Lung (tissue), 12 donors: ENCODE measurements around the gene OR5B21. TPM values are rescaled to one million over a fixed set of nuclear protein-coding genes. Genes with fewer than 3 reads are reported as not detected.

ENCODE experiments used
- ATAC-seq: fragments of 200-7000 bp; cut with Tn5 transposase; one replicate; pipeline ENCODE4 v1.9.1; 2020; ENCODE audit warnings: moderate number of reproducible peaks; ENCODE audit not compliant: insufficient read depth, low FRiP score
- DNase-seq, 3 donors: peaks; one replicate each; pipeline ENCODE4 v3.0.0-alpha.2; 2013 to 2017
- H3K27ac ChIP-seq, 2 donors: one replicate each; pipeline ENCODE4 v1.5.1; 2013; ENCODE audit warnings: mild to moderate bottlenecking in 2 of 2, moderate library complexity in 2 of 2, control low read depth in 1 of 2, inconsistent platforms in 1 of 2, low read depth in 1 of 2, low read length in 1 of 2
- H3K27me3 ChIP-seq, 3 donors: one replicate each; pipeline ENCODE4 v1.5.1; 2013; ENCODE audit warnings: low read length in 2 of 3; ENCODE audit not compliant: control insufficient read depth in 3 of 3, insufficient read depth in 3 of 3
- H3K36me3 ChIP-seq, 4 donors: one replicate each; pipeline ENCODE4 v1.5.1; 2013; ENCODE audit warnings: low read length in 4 of 4, mild to moderate bottlenecking in 1 of 4, moderate library complexity in 1 of 4; ENCODE audit not compliant: control insufficient read depth in 4 of 4, insufficient read depth in 4 of 4
- H3K4me1 ChIP-seq, 5 donors: one replicate each; pipeline ENCODE4 v1.5.1; 2013; ENCODE audit warnings: low read length in 5 of 5, mild to moderate bottlenecking in 2 of 5, moderate library complexity in 1 of 5; ENCODE audit not compliant: control insufficient read depth in 5 of 5, insufficient read depth in 5 of 5
- H3K4me3 ChIP-seq: one replicate; pipeline ENCODE4 v1.5.1; 2013; ENCODE audit warnings: mild to moderate bottlenecking, control low read depth, moderate library complexity
- H3K9ac ChIP-seq, 2 donors: one replicate each; pipeline ENCODE4 v1.5.1; 2013; ENCODE audit warnings: low read length in 2 of 2, control low read depth in 1 of 2; ENCODE audit not compliant: insufficient read depth in 1 of 2
- H3K9me3 ChIP-seq, 4 donors: one replicate each; pipeline ENCODE4 v1.5.1; 2013; ENCODE audit warnings: low read length in 3 of 4, mild to moderate bottlenecking in 1 of 4, moderate library complexity in 1 of 4; ENCODE audit not compliant: control insufficient read depth in 4 of 4, insufficient read depth in 3 of 4
- WGBS, 2 donors: extraction: QIAGEN DNeasy Blood & Tissue Kit; methylation state at CpG; one replicate each; pipeline ENCODE4 v1.1.7; 2013; 5-methylcytosine and 5-hydroxymethylcytosine counted together
- polyA plus RNA-seq, 2 donors: library from polyadenylated mRNA; stranded (reverse); fragments of 200-250 nt; gene quantifications; one replicate each; pipeline ENCODE4 v1.2.1, GENCODE V29; 2013
- total RNA-seq, 2 donors: library from RNA; depleted of rRNA in 1 of 2; stranded (reverse); fragments of >200 nt in 1 of 2; gene quantifications; one replicate each; pipeline ENCODE4 v1.2.1, GENCODE V29; 2014 to 2021
- TF ChIP-seq, protein P1 (sequence below): IDR thresholded peaks from 2 replicates; pipeline ENCODE4 v1.5.1; 2012; ENCODE audit warnings: mild to moderate bottlenecking; ENCODE audit errors: control extremely low read depth, extremely low read depth
- donor health status: control.
- donor health status: control.
- donor health status: Bipolar disorder and iron deficiency.
- donor health status: healthy.
- donor health status: DM: yes; HTN: yes; CAD: no.

The OR5B21 gene
- total and polyA plus RNA-seq, 4 donors = 0.31 TPM; not detected in 3

GRCh38 chr11:58502004-58502403, 5.9 kb downstream of the OR5B21 start:
- no peak for DNase-seq
- Histone ChIP-seq H3K9ac (no peak overlapping the region), H3K27me3 (no peaks in the 10 kb centered on the region), H3K27ac (no peak overlapping the region), H3K4me3 (no peak overlapping the region), H3K9me3 (no peaks in the 10 kb centered on the region), H3K4me1 (no peaks in the 10 kb centered on the region), H3K36me3 (no peaks in the 10 kb centered on the region)
- no peak for ATAC-seq
- TF ChIP-seq, protein P1, sequence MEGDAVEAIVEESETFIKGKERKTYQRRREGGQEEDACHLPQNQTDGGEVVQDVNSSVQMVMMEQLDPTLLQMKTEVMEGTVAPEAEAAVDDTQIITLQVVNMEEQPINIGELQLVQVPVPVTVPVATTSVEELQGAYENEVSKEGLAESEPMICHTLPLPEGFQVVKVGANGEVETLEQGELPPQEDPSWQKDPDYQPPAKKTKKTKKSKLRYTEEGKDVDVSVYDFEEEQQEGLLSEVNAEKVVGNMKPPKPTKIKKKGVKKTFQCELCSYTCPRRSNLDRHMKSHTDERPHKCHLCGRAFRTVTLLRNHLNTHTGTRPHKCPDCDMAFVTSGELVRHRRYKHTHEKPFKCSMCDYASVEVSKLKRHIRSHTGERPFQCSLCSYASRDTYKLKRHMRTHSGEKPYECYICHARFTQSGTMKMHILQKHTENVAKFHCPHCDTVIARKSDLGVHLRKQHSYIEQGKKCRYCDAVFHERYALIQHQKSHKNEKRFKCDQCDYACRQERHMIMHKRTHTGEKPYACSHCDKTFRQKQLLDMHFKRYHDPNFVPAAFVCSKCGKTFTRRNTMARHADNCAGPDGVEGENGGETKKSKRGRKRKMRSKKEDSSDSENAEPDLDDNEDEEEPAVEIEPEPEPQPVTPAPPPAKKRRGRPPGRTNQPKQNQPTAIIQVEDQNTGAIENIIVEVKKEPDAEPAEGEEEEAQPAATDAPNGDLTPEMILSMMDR = no peak

GRCh38 chr11:58498464-58498863, 9.4 kb downstream of the OR5B21 start:
- no peak overlapping the region for H3K9ac ChIP-seq
- H3K9me3 ChIP-seq = no peaks in the 10 kb centered on the region
- no peak overlapping the region for H3K4me3 ChIP-seq
- no peaks in the 10 kb centered on the region for H3K4me1 ChIP-seq
- TF ChIP-seq, protein P1 = no peak
- no peak overlapping the region for H3K27ac ChIP-seq
- DNase-seq (peak in 1 of 3 donors; percentile 9), ATAC-seq (no peak)
- H3K36me3 ChIP-seq = no peaks in the 10 kb centered on the region
- 24 to 34% methylated on average over 2 of the region's 2 CpGs for WGBS, 2 donors
- no peaks in the 10 kb centered on the region for H3K27me3 ChIP-seq

DNA sequence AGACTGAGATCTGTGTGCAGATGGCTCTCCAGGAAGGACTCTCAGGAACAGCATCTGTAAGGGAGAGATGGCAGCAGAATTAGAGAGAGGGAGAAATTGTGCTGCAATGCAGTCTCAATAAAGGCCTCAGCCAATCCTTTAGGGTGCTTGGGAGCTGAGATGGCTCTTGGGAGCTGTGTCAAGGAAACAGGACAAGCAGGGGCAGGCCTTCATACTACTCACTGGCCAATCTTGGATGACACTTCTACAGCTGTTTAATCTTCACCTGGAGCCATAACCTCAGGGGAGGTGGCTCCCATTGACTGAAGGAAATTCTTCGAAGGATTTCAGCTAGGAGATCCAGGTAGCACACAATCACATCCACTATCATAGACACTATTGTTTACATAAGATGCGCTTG, 10.0 kb downstream of the OR5B21 start:
- TF ChIP-seq, protein P1 = no peak
- no peak overlapping the region for H3K27ac ChIP-seq
- H3K36me3 ChIP-seq = no peaks in the 10 kb centered on the region
- H3K4me3 ChIP-seq = no peak overlapping the region
- H3K27me3 ChIP-seq = no peaks in the 10 kb centered on the region
- H3K9me3 ChIP-seq = no peaks in the 10 kb centered on the region
- DNase-seq (no peak), ATAC-seq (no peak)
- WGBS, 2 donors = 86 to 93% methylated on average over 2 of the region's 2 CpGs
- no peak overlapping the region for H3K9ac ChIP-seq
- H3K4me1 ChIP-seq = no peaks in the 10 kb centered on the region

DNA sequence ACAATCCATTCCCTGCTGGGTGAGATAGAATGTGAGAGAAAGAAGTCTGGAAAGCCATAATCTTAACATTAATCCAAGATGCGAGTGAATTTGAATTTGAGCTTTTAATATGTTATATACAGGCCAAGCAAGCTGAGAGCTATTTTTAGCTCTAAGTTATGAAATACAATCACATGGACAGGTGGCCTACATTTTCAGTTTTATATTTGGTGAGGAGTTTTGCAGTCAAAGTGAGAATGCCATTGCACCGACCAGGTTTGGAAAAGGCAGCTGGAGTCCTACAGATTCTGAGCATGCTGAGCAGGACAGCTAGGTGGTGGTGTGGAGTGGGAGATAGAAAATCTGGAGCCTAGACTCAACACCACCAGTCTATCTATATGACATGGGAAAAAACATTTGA, 12.0 kb downstream of the OR5B21 start:
- TF ChIP-seq, protein P1 = no peak
- Histone ChIP-seq H3K36me3 (no peaks in the 10 kb centered on the region), H3K9me3 (no peaks in the 10 kb centered on the region), H3K9ac (no peak overlapping the region), H3K27ac (no peak overlapping the region), H3K4me3 (no peak overlapping the region), H3K4me1 (no peaks in the 10 kb centered on the region), H3K27me3 (no peaks in the 10 kb centered on the region)
- ATAC-seq (no peak), DNase-seq (no peak)
- 75 to 78% methylated on average over 2 of the region's 2 CpGs for WGBS, 2 donors
